HepG2 (cell line): ENCODE data around the gene SNX12. TPM values are rescaled to one million over a fixed set of nuclear protein-coding genes. Genes with fewer than 3 reads are reported as not detected.

Experiments
- ATAC-seq: fragments of 200-7000 bp; cut with Tn5 transposase; 3 replicates; pipeline ENCODE4 v1.9.1; 2020; ENCODE audit warnings: mild to moderate bottlenecking, moderate library complexity
- Bru-seq: library from RNA; stranded (reverse); fragments of 400-500 nt; gene quantifications from one replicate; lab custom pipeline; 2021; lab: Mats Ljungman, UMichigan
- BruChase-seq, 2 experiments: library from RNA; stranded (reverse); fragments of 400-500 nt; gene quantifications; one replicate each; lab custom pipeline; 2021; lab: Mats Ljungman, UMichigan
- BruUV-seq: library from RNA; stranded (reverse); fragments of 400-500 nt; replicated peaks from 2 replicates; lab custom pipeline; 2021; lab: Mats Ljungman, UMichigan
- CTCF ChIA-PET: fragments of 300-600 bp; formaldehyde crosslinking; extraction: SDS; loops from one replicate; lab custom pipeline; 2021; ENCODE audit warnings: low total read pairs, inconsistent platforms, low intra/inter-chr PET ratio; lab: Yijun Ruan, JAX
- POLR2A ChIA-PET: fragments of 350-600 bp; sonication (Branson Sonifier 250); formaldehyde crosslinking; loops from one replicate; lab custom pipeline; 2020; ENCODE audit warnings: antibody characterized with exemption, inconsistent platforms; lab: Yijun Ruan, JAX
- DNase-seq: peaks from one replicate; pipeline ENCODE4 v3.0.0-alpha.2; 2015; ENCODE audit warnings: low spot score
- FAIRE-seq: peaks from 3 replicates; lab custom pipeline; 2011; peaks lifted over from hg19 to GRCh38; lab: Jason Lieb, UNC
- H2AFZ ChIP-seq: one replicate; pipeline ENCODE4 v1.6.1; 2011; ENCODE audit warnings: low read length, inconsistent platforms
- H3K27ac ChIP-seq: fragments of 300-600 bp; 3 replicates; pipeline ENCODE4 v1.8.0; 2011; ENCODE audit warnings: mixed run types, mild to moderate bottlenecking, mixed read lengths, low read length, inconsistent platforms; ENCODE audit not compliant: insufficient read depth; ENCODE audit errors: extremely low read length
- H3K27me3 ChIP-seq, 2 experiments: fragments of 200-600 bp in 1 of 2; 2 replicates in 1 of 2; 3 replicates in 1 of 2; pipeline versions ENCODE4 v1.6.0 to v1.8.0; 2011; ENCODE audit warnings: low read length in 2 of 2, mild to moderate bottlenecking in 2 of 2, moderate library complexity in 2 of 2, inconsistent platforms in 1 of 2; ENCODE audit not compliant: insufficient read depth in 2 of 2, control insufficient read depth in 1 of 2
- H3K36me3 ChIP-seq, 2 experiments: fragments of 200-600 bp in 1 of 2; replicated peaks in 1 of 2; 2 replicates in 1 of 2; 3 replicates in 1 of 2; pipeline versions ENCODE4 v1.5.1 to v1.8.0; 2011; ENCODE audit warnings: low read length in 2 of 2, inconsistent platforms in 1 of 2; ENCODE audit not compliant: insufficient read depth in 2 of 2, control insufficient read depth in 1 of 2
- H3K4me1 ChIP-seq: 2 replicates; pipeline ENCODE4 v1.5.1; 2012; ENCODE audit warnings: low read length, inconsistent platforms; ENCODE audit not compliant: insufficient read depth
- H3K4me2 ChIP-seq: 2 replicates; pipeline ENCODE4 v1.6.0; 2011; ENCODE audit warnings: low read depth, low read length, inconsistent platforms
- H3K4me3 ChIP-seq, 3 experiments: fragments of 200-600 bp in 1 of 3; sonication (generic), shearing (Covaris generic) in 1 of 3; replicated peaks in 1 of 3; 2 replicates each; pipeline ENCODE4 v1.5.1; 2011 to 2016; ENCODE audit warnings: low read length in 3 of 3, inconsistent platforms in 2 of 3, low read depth in 2 of 3, mild to moderate bottlenecking in 2 of 3, control low read depth in 1 of 3, mixed read lengths in 1 of 3; ENCODE audit not compliant: insufficient read depth in 1 of 3
- H3K79me2 ChIP-seq: one replicate; pipeline ENCODE4 v1.6.1; 2011; ENCODE audit warnings: low read length, inconsistent platforms; ENCODE audit not compliant: insufficient read depth
- H3K9ac ChIP-seq: 2 replicates; pipeline ENCODE4 v1.6.0; 2011; ENCODE audit warnings: mild to moderate bottlenecking, low read depth, low read length, inconsistent platforms; ENCODE audit not compliant: insufficient read depth
- H3K9me3 ChIP-seq: 2 replicates; pipeline ENCODE4 v1.5.1; 2012; ENCODE audit warnings: mild to moderate bottlenecking, low read length
- H4K20me1 ChIP-seq: 2 replicates; pipeline ENCODE4 v1.6.0; 2011; ENCODE audit warnings: inconsistent platforms, mild to moderate bottlenecking, low read length, moderate library complexity; ENCODE audit not compliant: insufficient read depth
- HDAC2 ChIP-seq: sonication (generic); formaldehyde crosslinking; IDR thresholded peaks from 2 replicates; pipeline ENCODE4 v1.4.0; 2020; ENCODE audit warnings: missing genetic modification reagents
- SMYD3 ChIP-seq: sonication (generic); formaldehyde crosslinking; IDR thresholded peaks from 2 replicates; pipeline ENCODE4 v1.8.1; 2023; ENCODE audit warnings: mild to moderate bottlenecking, missing genetic modification reagents
- WGBS: methylation state at CpG from one replicate; pipeline ENCODE4 v1.1.6; 2017; ENCODE audit warnings: low lambda C conversion rate; 5-methylcytosine and 5-hydroxymethylcytosine counted together
- in situ Hi-C: cut with HindIII; loops from 2 replicates; pipeline ENCODE4 v1.10.0; 2017; ENCODE audit warnings: low pct_unique_long_range_greater_than_20kb; ENCODE audit not compliant: extremely low pct_ligation_motif_present
- intact Hi-C: fragments of 100-400 bp; cut with micrococcal nuclease; formaldehyde crosslinking; loops from one replicate; pipeline ENCODE4 v1.10.0; 2022; ENCODE audit not compliant: unreplicated experiment
- long read RNA-seq, 2 experiments: library from RNA in 1 of 2; library from polyadenylated mRNA in 1 of 2; stranded (forward) in 1 of 2; unstranded in 1 of 2; transcript quantifications; one replicate each; pipeline ENCODE4 v2.0.0, GENCODE V29; 2019 to 2022
- polyA minus RNA-seq, 3 experiments: library from RNA; depleted of rRNA, polyadenylated mRNA; stranded (reverse); fragments of >200 nt; gene quantifications; 2 replicates each; pipeline ENCODE4 v1.2.3, GENCODE V29; 2011; ENCODE audit warnings: low replicate concordance in 1 of 3
- polyA plus RNA-seq, 8 experiments: library from polyadenylated mRNA; depleted of rRNA in 3 of 8; stranded (reverse) in 7 of 8; unstranded in 1 of 8; fragments of >200 nt; fragmentation: Illumina TruSeq in 4 of 8; extraction: Trizol in 4 of 8; gene quantifications; 2 replicates each; pipeline versions ENCODE4 v1.2.1 to v1.2.3, GENCODE V29; 2011 to 2016; ENCODE audit warnings: low read depth in 4 of 8, missing spikeins in 1 of 8, mixed read lengths in 1 of 8; ENCODE audit not compliant: insufficient read depth in 1 of 8
- total RNA-seq, 5 experiments: library from RNA; depleted of rRNA; stranded (reverse); fragments of >200 nt; fragmentation: Illumina TruSeq; extraction: Trizol; gene quantifications; 2 replicates each; pipeline ENCODE4 v1.2.3, GENCODE V29; 2016; ENCODE audit warnings: low read depth in 1 of 5
- TF ChIP-seq, protein P1 (sequence below): sonication (generic); formaldehyde crosslinking; IDR thresholded peaks from 2 replicates; pipeline ENCODE4 v1.5.1; 2020; ENCODE audit warnings: mild to moderate bottlenecking, missing genetic modification reagents, borderline replicate concordance
- TF ChIP-seq, protein P2 (sequence below): sonication (generic); formaldehyde crosslinking; IDR thresholded peaks from 2 replicates; pipeline ENCODE4 v1.5.1; 2020; ENCODE audit warnings: missing genetic modification reagents, mild to moderate bottlenecking, borderline replicate concordance

The SNX12 gene
- total RNA-seq (2016; rRNA removed; fragmentation: Illumina TruSeq; extraction: Trizol) (42.2 and 51.5 TPM in 2 replicates), polyA plus RNA-seq (2011; rRNA removed) (27.3 and 30.3 TPM in 2 replicates), polyA minus RNA-seq (2011; rRNA and poly(A)+ RNA removed; ENCODE audit: low replicate concordance) (82.2 and 230 TPM in 2 replicates), Bru-seq, nascent RNA (percentile 55 among the genes with signal in this experiment), BruChase-seq, experiment 1, labeled RNA remaining after a 6-hour chase (percentile 86 among the genes with signal in this experiment), BruChase-seq, experiment 2, labeled RNA remaining after a 2-hour chase (percentile 72 among the genes with signal in this experiment)
- total RNA-seq (2016; cell fraction: cytosol; rRNA removed; fragmentation: Illumina TruSeq; extraction: Trizol; ENCODE audit: low read depth): 8.1 and 9.0 TPM in 2 replicates
- total RNA-seq (2016; cell fraction: insoluble cytoplasmic fraction; rRNA removed; fragmentation: Illumina TruSeq; extraction: Trizol): 42.0 and 54.6 TPM in 2 replicates
- 26.7 and 30.4 TPM in 2 replicates for total RNA-seq (2016; cell fraction: membrane; rRNA removed; fragmentation: Illumina TruSeq; extraction: Trizol)
- 16.7 and 17.5 TPM in 2 replicates for total RNA-seq (2016; cell fraction: nucleus; rRNA removed; fragmentation: Illumina TruSeq; extraction: Trizol)
- polyA plus RNA-seq (2011; cell fraction: cytosol; rRNA removed): 30.4 and 35.9 TPM in 2 replicates
- polyA plus RNA-seq (2011; cell fraction: nucleus; rRNA removed): 10.6 and 13.1 TPM in 2 replicates
- 20.1 and 25.5 TPM in 2 replicates for polyA plus RNA-seq (2012)
- 7.3 and 7.7 TPM in 2 replicates for polyA plus RNA-seq (2016; cell fraction: cytosol; fragmentation: Illumina TruSeq; extraction: Trizol; ENCODE audit: low read depth)
- 42.0 and 47.5 TPM in 2 replicates for polyA plus RNA-seq (2016; cell fraction: insoluble cytoplasmic fraction; fragmentation: Illumina TruSeq; extraction: Trizol; ENCODE audit: low read depth)
- 18.3 and 21.3 TPM in 2 replicates for polyA plus RNA-seq (2016; cell fraction: membrane; fragmentation: Illumina TruSeq; extraction: Trizol; ENCODE audit: low read depth)
- 20.9 and 23.9 TPM in 2 replicates for polyA plus RNA-seq (2016; cell fraction: nucleus; fragmentation: Illumina TruSeq; extraction: Trizol; ENCODE audit: insufficient read depth, low read depth)
- polyA minus RNA-seq (2011; cell fraction: cytosol; rRNA and poly(A)+ RNA removed): 24.5 and 26.7 TPM in 2 replicates
- polyA minus RNA-seq (2011; cell fraction: nucleus; rRNA and poly(A)+ RNA removed): 12.0 and 15.5 TPM in 2 replicates
- long read RNA-seq, experiment 1, transcript SNX12-202 (4 exons, 2,376 nt): major isoform, 6 of 14 reads
- long read RNA-seq, experiment 1, partial matches to known transcripts: 1 of 14 reads
- long read RNA-seq, experiment 1, other reads (novel, unspliced or antisense): 7 of 14 reads
- long read RNA-seq, experiment 2, transcript SNX12-202 (4 exons, 2,376 nt): major isoform, 35 of 54 reads
- long read RNA-seq, experiment 2, partial matches to known transcripts: 17 of 54 reads
- long read RNA-seq, experiment 2, other reads (novel, unspliced or antisense): 2 of 54 reads

DNA sequence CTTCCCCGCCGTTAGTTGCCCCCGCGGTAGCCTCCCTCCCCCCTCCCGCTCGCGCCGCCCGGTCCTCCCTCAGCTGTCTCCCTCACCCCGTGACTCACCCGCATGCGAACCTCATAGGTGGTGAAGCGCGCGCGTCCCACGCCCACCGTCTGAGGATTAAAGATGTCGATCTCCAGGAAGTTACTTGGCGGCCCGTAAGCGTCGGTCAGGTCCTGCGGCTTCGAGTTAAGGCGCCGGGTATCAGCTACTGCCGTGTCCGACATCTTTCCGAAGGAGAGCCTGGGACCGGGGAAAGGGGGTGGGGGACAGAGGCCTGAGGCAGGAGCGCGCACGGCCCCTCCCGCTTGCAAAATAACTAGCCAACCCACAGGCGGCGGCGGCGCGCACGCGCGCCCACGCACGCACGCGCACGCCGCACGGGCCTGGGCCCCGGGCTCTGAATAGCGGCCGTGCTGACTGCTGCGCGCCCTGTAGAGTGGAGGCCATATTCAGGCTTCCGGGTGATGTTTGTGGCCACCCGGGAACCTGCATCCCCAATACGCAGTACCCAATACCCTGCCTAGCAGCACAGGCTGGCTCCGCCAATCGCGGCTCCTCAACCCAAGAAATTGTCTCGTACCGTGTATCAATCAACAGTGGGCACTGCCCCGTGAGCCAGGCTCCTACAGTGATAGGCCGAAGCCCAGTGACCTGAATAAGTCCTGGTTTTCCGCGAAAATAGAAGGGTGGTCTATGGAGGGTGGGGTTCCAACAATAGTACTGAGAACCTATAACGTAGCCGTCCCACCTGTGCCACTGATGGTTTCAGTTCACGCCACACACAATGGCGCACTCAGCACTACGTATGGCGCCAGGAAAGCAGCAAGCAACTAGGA, at the start of gene SNX12:
Gene SNX12 (minus strand): TSS at position 291 of the 875 bp plus-strand sequence. CDS start 28 bp downstream, at position 263.
- Histone ChIP-seq H3K36me3 (no peaks in the 10 kb centered on the region), H4K20me1 (no peaks in the 10 kb centered on the region), H2AFZ (peak within 1 kb of the TSS; percentile 84), H3K79me2 (peaks cover 20% of the 10 kb centered on the region), H3K4me3 (peak within 1 kb of the TSS; percentile 68 to 74 (median 72)), H3K9me3 (no peaks in the 10 kb centered on the region), H3K9ac (peak within 1 kb of the TSS; percentile 66), H3K4me1 (peaks cover 16% of the 10 kb centered on the region), H3K27me3 (no peaks in the 10 kb centered on the region; a peak in 1 of 5 replicates), H3K4me2 (peak within 1 kb of the TSS; percentile 80), H3K27ac (peak within 1 kb of the TSS; percentile 57)
- in situ Hi-C loops: no loop called here
- WGBS: 0% methylated on average over 5 of the region's 73 CpGs
- peak; percentile 81 for FAIRE-seq
- DNase-seq: peak; percentile 88
- BruUV-seq: no TSS peak
- intact Hi-C loops: no loop called here
- ChIA-PET POLR2A (interaction anchor here (0.6 to 1.2 kb wide), 3 partner anchors 13 to 50 kb away, joined by 4 to 5 read pairs (median 4); partner anchors contain the start of gene MED12), CTCF (no interaction called here)
- peak; percentile 99 for ATAC-seq
- no peak for TF ChIP-seq SMYD3 (CRISPR knock-in tag)
- TF ChIP-seq, protein P1, sequence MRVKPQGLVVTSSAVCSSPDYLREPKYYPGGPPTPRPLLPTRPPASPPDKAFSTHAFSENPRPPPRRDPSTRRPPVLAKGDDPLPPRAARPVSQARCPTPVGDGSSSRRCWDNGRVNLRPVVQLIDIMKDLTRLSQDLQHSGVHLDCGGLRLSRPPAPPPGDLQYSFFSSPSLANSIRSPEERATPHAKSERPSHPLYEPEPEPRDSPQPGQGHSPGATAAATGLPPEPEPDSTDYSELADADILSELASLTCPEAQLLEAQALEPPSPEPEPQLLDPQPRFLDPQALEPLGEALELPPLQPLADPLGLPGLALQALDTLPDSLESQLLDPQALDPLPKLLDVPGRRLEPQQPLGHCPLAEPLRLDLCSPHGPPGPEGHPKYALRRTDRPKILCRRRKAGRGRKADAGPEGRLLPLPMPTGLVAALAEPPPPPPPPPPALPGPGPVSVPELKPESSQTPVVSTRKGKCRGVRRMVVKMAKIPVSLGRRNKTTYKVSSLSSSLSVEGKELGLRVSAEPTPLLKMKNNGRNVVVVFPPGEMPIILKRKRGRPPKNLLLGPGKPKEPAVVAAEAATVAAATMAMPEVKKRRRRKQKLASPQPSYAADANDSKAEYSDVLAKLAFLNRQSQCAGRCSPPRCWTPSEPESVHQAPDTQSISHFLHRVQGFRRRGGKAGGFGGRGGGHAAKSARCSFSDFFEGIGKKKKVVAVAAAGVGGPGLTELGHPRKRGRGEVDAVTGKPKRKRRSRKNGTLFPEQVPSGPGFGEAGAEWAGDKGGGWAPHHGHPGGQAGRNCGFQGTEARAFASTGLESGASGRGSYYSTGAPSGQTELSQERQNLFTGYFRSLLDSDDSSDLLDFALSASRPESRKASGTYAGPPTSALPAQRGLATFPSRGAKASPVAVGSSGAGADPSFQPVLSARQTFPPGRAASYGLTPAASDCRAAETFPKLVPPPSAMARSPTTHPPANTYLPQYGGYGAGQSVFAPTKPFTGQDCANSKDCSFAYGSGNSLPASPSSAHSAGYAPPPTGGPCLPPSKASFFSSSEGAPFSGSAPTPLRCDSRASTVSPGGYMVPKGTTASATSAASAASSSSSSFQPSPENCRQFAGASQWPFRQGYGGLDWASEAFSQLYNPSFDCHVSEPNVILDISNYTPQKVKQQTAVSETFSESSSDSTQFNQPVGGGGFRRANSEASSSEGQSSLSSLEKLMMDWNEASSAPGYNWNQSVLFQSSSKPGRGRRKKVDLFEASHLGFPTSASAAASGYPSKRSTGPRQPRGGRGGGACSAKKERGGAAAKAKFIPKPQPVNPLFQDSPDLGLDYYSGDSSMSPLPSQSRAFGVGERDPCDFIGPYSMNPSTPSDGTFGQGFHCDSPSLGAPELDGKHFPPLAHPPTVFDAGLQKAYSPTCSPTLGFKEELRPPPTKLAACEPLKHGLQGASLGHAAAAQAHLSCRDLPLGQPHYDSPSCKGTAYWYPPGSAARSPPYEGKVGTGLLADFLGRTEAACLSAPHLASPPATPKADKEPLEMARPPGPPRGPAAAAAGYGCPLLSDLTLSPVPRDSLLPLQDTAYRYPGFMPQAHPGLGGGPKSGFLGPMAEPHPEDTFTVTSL (CRISPR knock-in tag): no peak
- TF ChIP-seq, protein P2, sequence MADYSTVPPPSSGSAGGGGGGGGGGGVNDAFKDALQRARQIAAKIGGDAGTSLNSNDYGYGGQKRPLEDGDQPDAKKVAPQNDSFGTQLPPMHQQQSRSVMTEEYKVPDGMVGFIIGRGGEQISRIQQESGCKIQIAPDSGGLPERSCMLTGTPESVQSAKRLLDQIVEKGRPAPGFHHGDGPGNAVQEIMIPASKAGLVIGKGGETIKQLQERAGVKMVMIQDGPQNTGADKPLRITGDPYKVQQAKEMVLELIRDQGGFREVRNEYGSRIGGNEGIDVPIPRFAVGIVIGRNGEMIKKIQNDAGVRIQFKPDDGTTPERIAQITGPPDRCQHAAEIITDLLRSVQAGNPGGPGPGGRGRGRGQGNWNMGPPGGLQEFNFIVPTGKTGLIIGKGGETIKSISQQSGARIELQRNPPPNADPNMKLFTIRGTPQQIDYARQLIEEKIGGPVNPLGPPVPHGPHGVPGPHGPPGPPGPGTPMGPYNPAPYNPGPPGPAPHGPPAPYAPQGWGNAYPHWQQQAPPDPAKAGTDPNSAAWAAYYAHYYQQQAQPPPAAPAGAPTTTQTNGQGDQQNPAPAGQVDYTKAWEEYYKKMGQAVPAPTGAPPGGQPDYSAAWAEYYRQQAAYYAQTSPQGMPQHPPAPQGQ (CRISPR knock-in tag): no peak
- no peak for TF ChIP-seq HDAC2 (CRISPR knock-in tag)
